Stomach smooth muscle (tissue), 2 donors: Measurements from ENCODE around the gene HECTD1.
"Not testable (repeated sequence)": the region's sequence is repeated elsewhere in the genome, so short reads cannot be mapped to it uniquely, and the experiment has no call there.

Experiments used
- H3K27ac ChIP-seq: one replicate; pipeline ENCODE4 v1.7.0; 2013; ENCODE audit warnings: mild to moderate bottlenecking, low read length, inconsistent platforms
- H3K27me3 ChIP-seq, 2 donors: one replicate each; pipeline ENCODE4 v1.7.0; 2013; ENCODE audit warnings: low read length in 2 of 2; ENCODE audit not compliant: insufficient read depth in 2 of 2, control insufficient read depth in 1 of 2
- H3K36me3 ChIP-seq, 2 donors: one replicate each; pipeline ENCODE4 v1.7.0; 2013; ENCODE audit warnings: low read length in 2 of 2; ENCODE audit not compliant: control insufficient read depth in 2 of 2, insufficient read depth in 2 of 2
- H3K4me1 ChIP-seq: one replicate; pipeline ENCODE4 v1.7.0; 2013; ENCODE audit warnings: low read length; ENCODE audit not compliant: control insufficient read depth, insufficient read depth
- H3K4me3 ChIP-seq, 2 donors: one replicate each; pipeline ENCODE4 v1.7.0; 2013; ENCODE audit warnings: low read length in 2 of 2
- H3K9ac ChIP-seq, 2 donors: one replicate each; pipeline ENCODE4 v1.7.0; 2013; ENCODE audit warnings: low read length in 2 of 2, mild to moderate bottlenecking in 1 of 2
- H3K9me3 ChIP-seq, 2 donors: one replicate each; pipeline ENCODE4 v1.7.0; 2013; ENCODE audit warnings: low read length in 2 of 2; ENCODE audit not compliant: control insufficient read depth in 2 of 2
- donor health status: healthy.
- donor health status: Pancreatic carcinoma.

HECTD1 gene

GRCh38 chr14:31207755-31208545, at the start of gene HECTD1:
TSS of gene HECTD1 (minus strand) at chr14:31207793. CDS start at chr14:31205936, 1,857 bp downstream.
- Histone ChIP-seq H3K9ac (peak within 1 kb of the TSS; percentile 97 to 98), H3K27ac (peak within 1 kb of the TSS; percentile 96), H3K9me3 (no peaks in the 10 kb centered on the region), H3K4me3 (peak within 1 kb of the TSS; percentile 72 to 87), H3K36me3 (peaks cover 2 to 3% of the 10 kb centered on the region in 2 donors), H3K27me3 (no peaks in the 10 kb centered on the region), H3K4me1 (peaks cover 12% of the 10 kb centered on the region)

- Histone ChIP-seq H3K36me3 (no peaks in the 10 kb centered on the region), H3K4me1 (peaks cover 9% of the 10 kb centered on the region), H3K9me3 (no peaks in the 10 kb centered on the region), H3K4me3 (no peak overlapping the region), H3K27me3 (no peaks in the 10 kb centered on the region), H3K9ac (no peak overlapping the region), H3K27ac (no peak overlapping the region)
Measured at GRCh38 chr14:31257244-31257553, 49.6 kb upstream of the HECTD1 start.

GRCh38 chr14:31256534-31257243, 49.1 kb upstream of the HECTD1 start:
- Histone ChIP-seq H3K36me3 (no peaks in the 10 kb centered on the region), H3K9ac (no peak overlapping the region), H3K4me3 (no peak overlapping the region), H3K4me1 (peaks cover 4% of the 10 kb centered on the region), H3K9me3 (no peaks in the 10 kb centered on the region), H3K27ac (no peak overlapping the region), H3K27me3 (no peaks in the 10 kb centered on the region)

GRCh38 chr14:31255918-31256317, 48.3 kb upstream of the HECTD1 start:
- not testable (repeated sequence) for H3K9me3 ChIP-seq, H3K9ac ChIP-seq, H3K27me3 ChIP-seq, H3K4me1 ChIP-seq, H3K4me3 ChIP-seq, H3K27ac ChIP-seq, H3K36me3 ChIP-seq

GRCh38 chr14:31255286-31255685, 47.7 kb upstream of the HECTD1 start:
- H3K27me3 ChIP-seq, result no peaks in the 10 kb centered on the region
- H3K4me1 ChIP-seq, result no peaks in the 10 kb centered on the region
- no peak overlapping the region for H3K27ac ChIP-seq
- no peaks in the 10 kb centered on the region for H3K36me3 ChIP-seq
- no peak overlapping the region for H3K4me3 ChIP-seq
- no peaks in the 10 kb centered on the region for H3K9me3 ChIP-seq
- no peak overlapping the region for H3K9ac ChIP-seq

GRCh38 chr14:31253746-31254471, 46.3 kb upstream of the HECTD1 start:
- H3K27ac ChIP-seq, result no peak overlapping the region
- no peak overlapping the region for H3K9ac ChIP-seq
- H3K27me3 ChIP-seq, result no peaks in the 10 kb centered on the region
- no peak overlapping the region for H3K4me3 ChIP-seq
- H3K36me3 ChIP-seq, result no peaks in the 10 kb centered on the region
- H3K9me3 ChIP-seq, result no peaks in the 10 kb centered on the region
- H3K4me1 ChIP-seq, result no peaks in the 10 kb centered on the region

- Histone ChIP-seq H3K36me3 (no peaks in the 10 kb centered on the region), H3K27ac (no peak overlapping the region), H3K4me3 (no peak overlapping the region), H3K4me1 (no peaks in the 10 kb centered on the region), H3K27me3 (no peaks in the 10 kb centered on the region), H3K9me3 (no peaks in the 10 kb centered on the region), H3K9ac (no peak overlapping the region)
Measured at GRCh38 chr14:31252865-31253264, 45.3 kb upstream of the HECTD1 start.

- H3K27ac ChIP-seq, result no peak overlapping the region
Measured at GRCh38 chr14:31251028-31251958, 43.7 kb upstream of the HECTD1 start.

GRCh38 chr14:31244626-31245025, 37.0 kb upstream of the HECTD1 start:
- no peak overlapping the region for H3K27ac ChIP-seq
- no peaks in the 10 kb centered on the region for H3K27me3 ChIP-seq
- H3K9me3 ChIP-seq, result no peaks in the 10 kb centered on the region
- peaks cover 4% of the 10 kb centered on the region for H3K4me1 ChIP-seq
- no peaks in the 10 kb centered on the region for H3K36me3 ChIP-seq
- H3K4me3 ChIP-seq, result no peak overlapping the region
- no peak overlapping the region for H3K9ac ChIP-seq

More at GRCh38 chr14:31251028-31251958, 43.7 kb upstream of the HECTD1 start:
- no peaks in the 10 kb centered on the region for H3K4me1 ChIP-seq
- no peaks in the 10 kb centered on the region for H3K27me3 ChIP-seq
- H3K9me3 ChIP-seq, result no peaks in the 10 kb centered on the region
- H3K36me3 ChIP-seq, result no peaks in the 10 kb centered on the region
- no peak overlapping the region for H3K4me3 ChIP-seq
- H3K9ac ChIP-seq, result no peak overlapping the region

- no peaks in the 10 kb centered on the region for H3K27me3 ChIP-seq
- no peak overlapping the region for H3K27ac ChIP-seq
- H3K36me3 ChIP-seq, result no peaks in the 10 kb centered on the region
- no peak overlapping the region for H3K4me3 ChIP-seq
- no peak overlapping the region for H3K9ac ChIP-seq
- peaks cover 4% of the 10 kb centered on the region for H3K4me1 ChIP-seq
- no peaks in the 10 kb centered on the region for H3K9me3 ChIP-seq
Measured at GRCh38 chr14:31243860-31244259, 36.3 kb upstream of the HECTD1 start.
